Measurements from ENCODE around the gene SRSF8.

- no peak for TF ChIP-seq CTCF (conservative IDR thresholded peaks at IDR 0.05; ENCODE audit: low read depth, low read length)
- TF ChIP-seq RAD21 (IDR thresholded peaks at IDR 0.05; ENCODE audit: low read length): no peak
- TF ChIP-seq POLR2A (IDR thresholded peaks at IDR 0.05; ENCODE audit: low read depth, low read length): no peak
- no peak for TF ChIP-seq CEBPB (IDR thresholded peaks at IDR 0.05; ENCODE audit: low read depth, low read length)
- no peak for TF ChIP-seq SMC3 (IDR thresholded peaks at IDR 0.05; ENCODE audit: low read depth, low read length)
- TF ChIP-seq ELK1 (IDR thresholded peaks at IDR 0.05; ENCODE audit: borderline replicate concordance, low read depth, low read length): no peak
- TF ChIP-seq BHLHE40 (IDR thresholded peaks at IDR 0.05; ENCODE audit: low read depth, low read length): no peak
- TF ChIP-seq USF2 (IDR thresholded peaks at IDR 0.05; ENCODE audit: low read depth, low read length): no peak
- TF ChIP-seq RFX5 (IDR thresholded peaks at IDR 0.05; ENCODE audit: low read depth, low read length): no peak
- TF ChIP-seq MAZ (IDR thresholded peaks at IDR 0.05; ENCODE audit: borderline replicate concordance, low read depth, low read length): no peak
Observed at GRCh38 chr11:95078526-95078925, 11.8 kb downstream of the SRSF8 start.
